Measurements from ENCODE around the gene ITGA11.

ITGA11 gene

DNA sequence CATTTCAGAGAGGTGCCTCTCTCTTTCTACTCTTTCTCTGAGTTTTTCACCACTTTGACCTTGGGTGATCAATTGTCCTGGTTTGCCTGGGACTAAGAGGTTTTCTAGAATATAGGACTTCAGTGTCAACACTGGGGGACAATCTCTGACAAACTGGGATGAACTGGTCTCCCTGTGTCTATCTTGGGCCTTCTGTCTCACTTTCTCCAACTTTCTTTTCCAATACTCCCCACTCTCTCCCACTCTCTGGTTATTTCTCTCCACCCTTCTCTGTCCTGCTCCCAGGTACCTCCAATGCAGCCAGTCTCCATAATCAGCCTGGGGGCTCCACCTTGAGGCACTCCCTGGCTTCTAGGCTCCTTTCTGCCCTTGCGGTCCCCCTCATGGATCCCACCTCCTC lies 4.7 kb upstream of the ITGA11 start:
- in situ Hi-C loops (cut with HindIII; ENCODE audit: low pct_ligation_motif_present, low sequenced_read_pairs): no loop called here
- no peak overlapping the region for H3K27ac ChIP-seq
- H3K36me3 ChIP-seq (replicated peaks): no peaks in the 10 kb centered on the region
- TF ChIP-seq, protein P1, sequence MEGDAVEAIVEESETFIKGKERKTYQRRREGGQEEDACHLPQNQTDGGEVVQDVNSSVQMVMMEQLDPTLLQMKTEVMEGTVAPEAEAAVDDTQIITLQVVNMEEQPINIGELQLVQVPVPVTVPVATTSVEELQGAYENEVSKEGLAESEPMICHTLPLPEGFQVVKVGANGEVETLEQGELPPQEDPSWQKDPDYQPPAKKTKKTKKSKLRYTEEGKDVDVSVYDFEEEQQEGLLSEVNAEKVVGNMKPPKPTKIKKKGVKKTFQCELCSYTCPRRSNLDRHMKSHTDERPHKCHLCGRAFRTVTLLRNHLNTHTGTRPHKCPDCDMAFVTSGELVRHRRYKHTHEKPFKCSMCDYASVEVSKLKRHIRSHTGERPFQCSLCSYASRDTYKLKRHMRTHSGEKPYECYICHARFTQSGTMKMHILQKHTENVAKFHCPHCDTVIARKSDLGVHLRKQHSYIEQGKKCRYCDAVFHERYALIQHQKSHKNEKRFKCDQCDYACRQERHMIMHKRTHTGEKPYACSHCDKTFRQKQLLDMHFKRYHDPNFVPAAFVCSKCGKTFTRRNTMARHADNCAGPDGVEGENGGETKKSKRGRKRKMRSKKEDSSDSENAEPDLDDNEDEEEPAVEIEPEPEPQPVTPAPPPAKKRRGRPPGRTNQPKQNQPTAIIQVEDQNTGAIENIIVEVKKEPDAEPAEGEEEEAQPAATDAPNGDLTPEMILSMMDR (IDR thresholded peaks at IDR 0.05; ENCODE audit: low read depth, low read length, missing control alignments): no peak
- no peak overlapping the region for H3K4me3 ChIP-seq (ENCODE audit: low read depth, low read length)
- DNase-seq: no peak
- H3K27me3 ChIP-seq (replicated peaks): no peaks in the 10 kb centered on the region

GRCh38 chr15:68435966-68436365 lies 4.0 kb upstream of the ITGA11 start:
- no peak for DNase-seq
- no peaks in the 10 kb centered on the region for H3K27me3 ChIP-seq (replicated peaks)
- in situ Hi-C loops (cut with HindIII; ENCODE audit: low pct_ligation_motif_present, low sequenced_read_pairs): no loop called here

DNA sequence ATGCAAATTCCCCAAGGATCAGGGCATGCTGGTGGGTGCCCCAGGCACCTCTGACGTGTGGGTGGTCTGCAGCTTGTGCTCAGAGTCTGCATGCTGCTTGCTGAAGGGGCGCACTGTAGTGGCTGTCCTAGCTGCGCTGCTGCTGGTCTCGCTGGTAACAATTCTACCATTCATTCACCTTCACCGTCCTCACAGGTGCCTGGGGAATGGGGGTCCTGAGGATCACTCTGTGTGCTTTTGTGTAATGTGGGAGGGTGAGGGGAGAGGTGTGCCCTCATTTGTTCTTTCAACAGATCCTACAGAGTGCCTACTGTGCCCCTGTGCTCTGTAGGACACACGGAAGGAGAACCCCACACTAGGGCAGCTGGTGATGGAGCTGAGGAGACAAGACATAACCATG lies 2.1 kb upstream of the ITGA11 start:
- H3K27ac ChIP-seq: no peak overlapping the region
- H3K27me3 ChIP-seq (replicated peaks): no peaks in the 10 kb centered on the region
- H3K4me3 ChIP-seq (ENCODE audit: low read depth, low read length): no peak overlapping the region
- TF ChIP-seq, protein P1 (IDR thresholded peaks at IDR 0.05; ENCODE audit: low read depth, low read length, missing control alignments): no peak
- H3K36me3 ChIP-seq (replicated peaks): no peaks in the 10 kb centered on the region
- in situ Hi-C loops (cut with HindIII; ENCODE audit: low pct_ligation_motif_present, low sequenced_read_pairs): no loop called here
- DNase-seq: no peak

More at GRCh38 chr15:68435966-68436365, 4.0 kb upstream of the ITGA11 start:
- Histone ChIP-seq H3K36me3 (replicated peaks) (no peaks in the 10 kb centered on the region), H3K4me3 (ENCODE audit: low read depth, low read length) (no peak overlapping the region), H3K27ac (no peak overlapping the region)
- TF ChIP-seq, protein P1 (IDR thresholded peaks at IDR 0.05; ENCODE audit: low read depth, low read length, missing control alignments): no peak

GRCh38 chr15:68433551-68433950 lies 1.6 kb upstream of the ITGA11 start:
- no peak for DNase-seq
- in situ Hi-C loops (cut with HindIII; ENCODE audit: low pct_ligation_motif_present, low sequenced_read_pairs): no loop called here
- Histone ChIP-seq H3K27ac (no peak overlapping the region), H3K4me3 (ENCODE audit: low read depth, low read length) (no peak overlapping the region), H3K27me3 (replicated peaks) (no peaks in the 10 kb centered on the region), H3K36me3 (replicated peaks) (no peaks in the 10 kb centered on the region)
- TF ChIP-seq, protein P1 (IDR thresholded peaks at IDR 0.05; ENCODE audit: low read depth, low read length, missing control alignments): no peak

GRCh38 chr15:68432441-68433064 lies 590 bp upstream of the ITGA11 start:
- Histone ChIP-seq H3K27me3 (replicated peaks) (no peaks in the 10 kb centered on the region), H3K36me3 (replicated peaks) (no peaks in the 10 kb centered on the region), H3K27ac (no peak overlapping the region), H3K4me3 (ENCODE audit: low read depth, low read length) (peak overlapping the region; percentile 83)
- TF ChIP-seq, protein P1 (IDR thresholded peaks at IDR 0.05; ENCODE audit: low read depth, low read length, missing control alignments): no peak
- DNase-seq: no peak
- in situ Hi-C loops (cut with HindIII; ENCODE audit: low pct_ligation_motif_present, low sequenced_read_pairs): no loop called here

Measured in brain microvascular endothelial cell (primary cell).